Sigmoid colon (tissue), 3 donors: Measurements from ENCODE around the gene NAP1L1.

Source experiments
- CTCF ChIP-seq, 4 experiments: fragments of 450-650 bp in 3 of 4; fragments of 200-600 bp in 1 of 4; IDR thresholded peaks; one replicate each; pipeline ENCODE4 v1.5.1; 2016 to 2019; ENCODE audit warnings: antibody characterized with exemption in 4 of 4, mild to moderate bottlenecking in 3 of 4, moderate library complexity in 2 of 4
- POLR2A ChIP-seq, 2 donors: fragments of 450-650 bp; IDR thresholded peaks; one replicate each; pipeline ENCODE4 v1.6.1; 2016; ENCODE audit warnings: antibody characterized with exemption in 2 of 2, mild to moderate bottlenecking in 2 of 2, moderate library complexity in 2 of 2

GRCh38 chr12:76040461-76040860, 44.0 kb downstream of the NAP1L1 start:
- no peak for TF ChIP-seq POLR2A (IDR thresholded peaks at IDR 0.05)
- no peak for TF ChIP-seq CTCF (IDR thresholded peaks at IDR 0.05)
